HG03045 (cell line): Measurements from ENCODE around the gene GOLT1B.

Experiments used
- ATAC-seq: cut with Tn5 transposase; IDR thresholded peaks from one replicate; pipeline ENCODE4 v1.9.1; 2021; ENCODE audit warnings: mild to moderate bottlenecking, moderate library complexity; ENCODE audit not compliant: unreplicated experiment

GOLT1B gene

GRCh38 chr12:21561158-21561557 lies 59.6 kb downstream of the GOLT1B start:
- ATAC-seq: no peak

- ATAC-seq: no peak
Measured at GRCh38 chr12:21562859-21563258, 61.3 kb downstream of the GOLT1B start.

- no peak for ATAC-seq
Measured at GRCh38 chr12:21566223-21566906, 64.8 kb downstream of the GOLT1B start.

- ATAC-seq: no peak
Measured at GRCh38 chr12:21566907-21567394, 65.4 kb downstream of the GOLT1B start.
